OCI-LY3 (cell line): ENCODE measurements around the gene ZNF219.
A peak's percentile ranks its signal among the peaks of the same experiment; 100 is the strongest.

Experiments
- H2AFZ ChIP-seq: fragments of 200-600, 300-600 bp; shearing (Covaris generic); 2 replicates; pipeline ENCODE4 v1.6.0; 2014; ENCODE audit warnings: antibody characterized with exemption, low read depth, low read length
- H3K27ac ChIP-seq: fragments of 200-600, 300-600 bp; sonication (generic); 2 replicates; pipeline ENCODE4 v1.5.1; 2014; ENCODE audit warnings: mild to moderate bottlenecking, low read length, moderate library complexity, mixed read lengths
- H3K27me3 ChIP-seq: fragments of 200-600, 300-600 bp; sonication (generic); 2 replicates; pipeline ENCODE4 v1.6.1; 2014; ENCODE audit warnings: low read depth, low read length, mixed read lengths
- H3K36me3 ChIP-seq: fragments of 200-600, 300-600 bp; sonication (generic); replicated peaks from 2 replicates; pipeline ENCODE3; 2014; ENCODE audit warnings: low read depth, low read length, mixed read lengths
- H3K4me1 ChIP-seq: fragments of 300-600, 200-600 bp; sonication (generic); 2 replicates; pipeline ENCODE4 v1.6.1; 2014; ENCODE audit warnings: low read length, mixed read lengths
- H3K4me2 ChIP-seq: fragments of 200-600, 300-600 bp; sonication (generic); 2 replicates; pipeline ENCODE4 v1.6.1; 2014; ENCODE audit warnings: low read length, mixed read lengths
- H3K4me3 ChIP-seq: fragments of 300-600, 200-600 bp; sonication (generic); 2 replicates; pipeline ENCODE4 v1.5.1; 2014; ENCODE audit warnings: antibody characterized with exemption, mild to moderate bottlenecking, low read length, moderate library complexity
- H3K79me2 ChIP-seq: fragments of 300-600, 200-600 bp; shearing (Covaris generic); 2 replicates; pipeline ENCODE4 v1.6.1; 2014; ENCODE audit warnings: mild to moderate bottlenecking, low read length, mixed read lengths
- H3K9ac ChIP-seq: fragments of 300-600, 200-600 bp; shearing (Covaris generic); 2 replicates; pipeline ENCODE4 v1.6.0; 2014; ENCODE audit warnings: mild to moderate bottlenecking, low read length, moderate library complexity
- H3K9me3 ChIP-seq: fragments of 200-600, 300-600 bp; shearing (Covaris generic); 2 replicates; pipeline ENCODE4 v1.6.1; 2014; ENCODE audit warnings: low read length, mixed read lengths; ENCODE audit not compliant: insufficient read depth
- H4K20me1 ChIP-seq: fragments of 200-600, 300-600 bp; sonication (generic); 2 replicates; pipeline ENCODE4 v1.6.1; 2016; ENCODE audit warnings: low read length, mixed read lengths; ENCODE audit not compliant: insufficient read depth
- CTCF ChIP-seq: fragments of 200-600, 300-600 bp; sonication (generic); IDR thresholded peaks from 2 replicates; pipeline ENCODE4 v1.5.1; 2014; ENCODE audit warnings: antibody characterized with exemption, low read length, low read depth
- EZH2phosphoT487 ChIP-seq: fragments of 200-600 bp; shearing (Covaris generic); IDR thresholded peaks from 2 replicates; pipeline ENCODE4 v1.6.1; 2018; ENCODE audit warnings: antibody characterized with exemption, mixed run types, low read depth

Gene ZNF219

GRCh38 chr14:21108791-21109190, 10.3 kb upstream of the ZNF219 start:
- Histone ChIP-seq H3K36me3 (peaks cover 11% of the 10 kb centered on the region), H2AFZ (no peak overlapping the region), H3K9ac (no peak overlapping the region), H3K9me3 (0 out of 2 replicates have a peak, but pooled peaks cover 3% of the 10 kb centered on the region), H3K4me3 (no peak overlapping the region), H3K27me3 (no peaks in the 10 kb centered on the region), H3K4me1 (peaks cover 54% of the 10 kb centered on the region), H3K27ac (peak overlapping the region; percentile 50), H3K79me2 (no peaks in the 10 kb centered on the region), H4K20me1 (no peaks in the 10 kb centered on the region), H3K4me2 (peak overlapping the region; percentile 54; the same call in 1 of the 2 replicates)
- TF ChIP-seq CTCF (no peak), EZH2phosphoT487 (no peak)

GRCh38 chr14:21107283-21107800, 8.9 kb upstream of the ZNF219 start:
- Histone ChIP-seq H3K9me3 (0 out of 2 replicates have a peak, but pooled peaks cover 3% of the 10 kb centered on the region), H3K79me2 (no peaks in the 10 kb centered on the region), H3K4me2 (peak overlapping the region; percentile 21), H3K36me3 (peaks cover 11% of the 10 kb centered on the region), H3K4me3 (no peak overlapping the region), H4K20me1 (no peaks in the 10 kb centered on the region), H3K9ac (no peak overlapping the region), H3K27me3 (no peaks in the 10 kb centered on the region), H3K27ac (peak overlapping the region; percentile 39), H3K4me1 (peaks cover 62% of the 10 kb centered on the region), H2AFZ (peak overlapping the region; percentile 27; the same call in 1 of the 2 replicates)
- TF ChIP-seq CTCF (no peak), EZH2phosphoT487 (no peak)

- Histone ChIP-seq H3K36me3 (peaks cover 8% of the 10 kb centered on the region), H3K27me3 (no peaks in the 10 kb centered on the region), H3K4me3 (peak overlapping the region; percentile 51), H3K9me3 (0 out of 2 replicates have a peak, but pooled peaks cover 3% of the 10 kb centered on the region), H4K20me1 (no peaks in the 10 kb centered on the region), H3K79me2 (no peaks in the 10 kb centered on the region), H3K27ac (peak overlapping the region; percentile 39), H2AFZ (peak overlapping the region; percentile 97), H3K4me1 (peaks cover 62% of the 10 kb centered on the region), H3K9ac (peak overlapping the region; percentile 45), H3K4me2 (peak overlapping the region; percentile 60)
- TF ChIP-seq CTCF (peak; percentile 92), EZH2phosphoT487 (no peak)
These were observed 8.2 kb upstream of the ZNF219 start for GRCh38 chr14:21106498-21107282.

GRCh38 chr14:21106176-21106497, 7.7 kb upstream of the ZNF219 start:
- peaks cover 7% of the 10 kb centered on the region for H3K36me3 ChIP-seq
- peak overlapping the region; percentile 97; the same call in 1 of the 2 replicates for H2AFZ ChIP-seq
- 0 out of 2 replicates have a peak, but pooled peaks cover 3% of the 10 kb centered on the region for H3K9me3 ChIP-seq
- TF ChIP-seq EZH2phosphoT487 (no peak), CTCF (no peak)
- peak overlapping the region; percentile 51; the same call in 1 of the 2 replicates for H3K4me3 ChIP-seq
- H3K4me2 ChIP-seq, result peak overlapping the region; percentile 60
- no peaks in the 10 kb centered on the region for H3K79me2 ChIP-seq
- H3K4me1 ChIP-seq, result peaks cover 62% of the 10 kb centered on the region
- peak overlapping the region; percentile 45; the same call in 1 of the 2 replicates for H3K9ac ChIP-seq
- H4K20me1 ChIP-seq, result no peaks in the 10 kb centered on the region
- no peaks in the 10 kb centered on the region for H3K27me3 ChIP-seq
- H3K27ac ChIP-seq, result no peak overlapping the region
